OCI-LY3 (cell line): ENCODE data around the gene FGD4.

Experiments
- H2AFZ ChIP-seq: fragments of 200-600, 300-600 bp; shearing (Covaris generic); 2 replicates; pipeline ENCODE4 v1.6.0; 2014; ENCODE audit warnings: antibody characterized with exemption, low read depth, low read length
- H3K27ac ChIP-seq: fragments of 200-600, 300-600 bp; sonication (generic); 2 replicates; pipeline ENCODE4 v1.5.1; 2014; ENCODE audit warnings: mild to moderate bottlenecking, low read length, moderate library complexity, mixed read lengths
- H3K27me3 ChIP-seq: fragments of 200-600, 300-600 bp; sonication (generic); 2 replicates; pipeline ENCODE4 v1.6.1; 2014; ENCODE audit warnings: low read depth, low read length, mixed read lengths
- H3K36me3 ChIP-seq: fragments of 200-600, 300-600 bp; sonication (generic); replicated peaks from 2 replicates; pipeline ENCODE3; 2014; ENCODE audit warnings: low read depth, low read length, mixed read lengths
- H3K4me1 ChIP-seq: fragments of 300-600, 200-600 bp; sonication (generic); 2 replicates; pipeline ENCODE4 v1.6.1; 2014; ENCODE audit warnings: low read length, mixed read lengths
- H3K4me2 ChIP-seq: fragments of 200-600, 300-600 bp; sonication (generic); 2 replicates; pipeline ENCODE4 v1.6.1; 2014; ENCODE audit warnings: low read length, mixed read lengths
- H3K4me3 ChIP-seq: fragments of 300-600, 200-600 bp; sonication (generic); 2 replicates; pipeline ENCODE4 v1.5.1; 2014; ENCODE audit warnings: antibody characterized with exemption, mild to moderate bottlenecking, low read length, moderate library complexity
- H3K79me2 ChIP-seq: fragments of 300-600, 200-600 bp; shearing (Covaris generic); 2 replicates; pipeline ENCODE4 v1.6.1; 2014; ENCODE audit warnings: mild to moderate bottlenecking, low read length, mixed read lengths
- H3K9ac ChIP-seq: fragments of 300-600, 200-600 bp; shearing (Covaris generic); 2 replicates; pipeline ENCODE4 v1.6.0; 2014; ENCODE audit warnings: mild to moderate bottlenecking, low read length, moderate library complexity
- H3K9me3 ChIP-seq: fragments of 200-600, 300-600 bp; shearing (Covaris generic); 2 replicates; pipeline ENCODE4 v1.6.1; 2014; ENCODE audit warnings: low read length, mixed read lengths; ENCODE audit not compliant: insufficient read depth
- H4K20me1 ChIP-seq: fragments of 200-600, 300-600 bp; sonication (generic); 2 replicates; pipeline ENCODE4 v1.6.1; 2016; ENCODE audit warnings: low read length, mixed read lengths; ENCODE audit not compliant: insufficient read depth
- EZH2phosphoT487 ChIP-seq: fragments of 200-600 bp; shearing (Covaris generic); IDR thresholded peaks from 2 replicates; pipeline ENCODE4 v1.6.1; 2018; ENCODE audit warnings: antibody characterized with exemption, mixed run types, low read depth
- TF ChIP-seq, protein P1 (sequence below): fragments of 200-600, 300-600 bp; sonication (generic); IDR thresholded peaks from 2 replicates; pipeline ENCODE4 v1.5.1; 2014; ENCODE audit warnings: antibody characterized with exemption, low read length, low read depth

FGD4 gene

DNA sequence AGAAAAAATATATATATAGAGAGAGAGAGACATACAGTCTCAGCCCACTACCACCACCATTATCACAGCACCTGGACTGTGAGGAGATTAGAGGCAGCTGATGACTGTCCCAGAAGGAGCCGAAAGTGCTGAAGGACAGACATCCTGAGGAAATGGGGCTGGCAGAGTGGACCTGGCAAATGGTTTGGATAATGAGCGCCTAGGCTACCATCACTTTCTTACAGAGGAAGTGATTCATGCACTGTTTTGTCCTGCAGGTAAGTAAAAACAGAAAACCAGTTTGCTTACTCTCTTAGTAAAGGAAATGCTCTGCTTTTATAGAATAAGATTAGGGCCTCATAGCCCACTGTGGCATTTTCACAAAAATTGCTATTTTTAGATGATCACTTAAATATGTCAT lies 251.2 kb downstream of the FGD4 start:
- TF ChIP-seq, protein P1, sequence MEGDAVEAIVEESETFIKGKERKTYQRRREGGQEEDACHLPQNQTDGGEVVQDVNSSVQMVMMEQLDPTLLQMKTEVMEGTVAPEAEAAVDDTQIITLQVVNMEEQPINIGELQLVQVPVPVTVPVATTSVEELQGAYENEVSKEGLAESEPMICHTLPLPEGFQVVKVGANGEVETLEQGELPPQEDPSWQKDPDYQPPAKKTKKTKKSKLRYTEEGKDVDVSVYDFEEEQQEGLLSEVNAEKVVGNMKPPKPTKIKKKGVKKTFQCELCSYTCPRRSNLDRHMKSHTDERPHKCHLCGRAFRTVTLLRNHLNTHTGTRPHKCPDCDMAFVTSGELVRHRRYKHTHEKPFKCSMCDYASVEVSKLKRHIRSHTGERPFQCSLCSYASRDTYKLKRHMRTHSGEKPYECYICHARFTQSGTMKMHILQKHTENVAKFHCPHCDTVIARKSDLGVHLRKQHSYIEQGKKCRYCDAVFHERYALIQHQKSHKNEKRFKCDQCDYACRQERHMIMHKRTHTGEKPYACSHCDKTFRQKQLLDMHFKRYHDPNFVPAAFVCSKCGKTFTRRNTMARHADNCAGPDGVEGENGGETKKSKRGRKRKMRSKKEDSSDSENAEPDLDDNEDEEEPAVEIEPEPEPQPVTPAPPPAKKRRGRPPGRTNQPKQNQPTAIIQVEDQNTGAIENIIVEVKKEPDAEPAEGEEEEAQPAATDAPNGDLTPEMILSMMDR: no peak
- no peak for TF ChIP-seq EZH2phosphoT487

DNA sequence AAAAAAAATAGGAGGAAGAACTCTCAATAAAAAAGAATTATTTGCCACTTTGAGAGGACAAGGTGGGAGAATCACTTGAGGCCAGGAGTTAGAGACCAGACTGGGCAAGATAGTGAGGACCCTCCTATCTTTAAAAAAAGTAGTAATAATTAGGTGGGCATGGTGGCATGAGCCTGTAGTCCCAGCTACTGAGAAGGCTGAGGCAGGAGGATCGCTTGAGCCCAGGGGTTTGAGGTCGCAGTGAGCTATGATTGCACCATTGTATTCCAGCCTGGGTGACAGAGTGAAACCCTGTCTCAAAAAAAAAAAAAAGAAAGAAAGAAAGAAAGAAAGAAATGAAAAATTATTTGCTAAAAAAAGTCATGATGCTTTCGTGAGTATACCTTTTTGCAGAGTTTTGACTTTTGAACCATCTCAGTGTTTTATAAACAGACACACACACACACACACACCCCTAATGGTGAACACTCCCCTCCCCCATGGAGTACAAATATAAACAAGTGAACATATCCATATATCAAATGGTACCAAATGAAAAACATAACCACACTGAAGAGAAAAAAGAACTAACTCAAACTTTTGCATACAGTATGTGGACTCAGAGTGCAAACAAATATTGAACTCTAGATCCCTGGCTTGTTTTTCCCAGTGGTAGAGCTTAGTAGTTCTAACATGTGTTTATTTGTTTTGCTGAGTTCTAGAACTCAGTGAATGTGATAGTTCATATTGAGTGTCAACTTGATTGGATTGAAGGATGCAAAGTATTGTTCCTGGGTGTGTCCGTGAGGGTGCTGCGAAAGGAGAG lies 252.0 kb downstream of the FGD4 start:
- Histone ChIP-seq H3K27me3 (no peaks in the 10 kb centered on the region), H3K4me2 (no peak overlapping the region), H2AFZ (no peak overlapping the region), H3K9ac (no peak overlapping the region), H3K4me1 (peaks cover 15% of the 10 kb centered on the region), H3K9me3 (no peaks in the 10 kb centered on the region), H3K4me3 (no peak overlapping the region), H3K79me2 (no peaks in the 10 kb centered on the region), H3K36me3 (no peaks in the 10 kb centered on the region), H3K27ac (no peak overlapping the region), H4K20me1 (no peaks in the 10 kb centered on the region)
- no peak for TF ChIP-seq EZH2phosphoT487
- TF ChIP-seq, protein P1: no peak

More for the DNA sequence above, 251.2 kb downstream of the FGD4 start:
- no peaks in the 10 kb centered on the region for H4K20me1 ChIP-seq
- no peak overlapping the region for H3K9ac ChIP-seq
- H3K27me3 ChIP-seq: no peaks in the 10 kb centered on the region
- no peak overlapping the region for H3K27ac ChIP-seq
- H3K4me2 ChIP-seq: no peak overlapping the region
- no peaks in the 10 kb centered on the region for H3K9me3 ChIP-seq
- H3K4me1 ChIP-seq: peaks cover 15% of the 10 kb centered on the region
- H3K79me2 ChIP-seq: no peaks in the 10 kb centered on the region
- no peak overlapping the region for H2AFZ ChIP-seq
- H3K4me3 ChIP-seq: no peak overlapping the region
- H3K36me3 ChIP-seq: no peaks in the 10 kb centered on the region

DNA sequence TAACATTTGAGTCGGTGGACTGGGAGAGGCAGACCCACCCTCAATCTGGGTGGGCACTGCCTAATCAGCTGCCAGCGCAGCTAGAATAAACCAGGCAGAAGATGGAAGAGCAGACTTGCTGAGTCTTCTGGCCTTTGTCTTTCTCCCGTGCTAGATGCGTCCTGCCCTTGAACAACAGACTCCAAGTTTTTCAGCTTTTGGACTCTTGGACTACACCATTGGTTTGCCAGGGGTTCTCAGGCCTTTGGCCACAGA lies 252.5 kb downstream of the FGD4 start:
- Histone ChIP-seq H3K9me3 (no peaks in the 10 kb centered on the region), H3K36me3 (no peaks in the 10 kb centered on the region), H3K4me2 (no peak overlapping the region), H3K4me1 (peaks cover 15% of the 10 kb centered on the region), H3K4me3 (no peak overlapping the region), H3K27me3 (no peaks in the 10 kb centered on the region), H3K27ac (no peak overlapping the region), H3K79me2 (no peaks in the 10 kb centered on the region), H3K9ac (no peak overlapping the region), H4K20me1 (no peaks in the 10 kb centered on the region), H2AFZ (no peak overlapping the region)
- TF ChIP-seq, protein P1: no peak
- no peak for TF ChIP-seq EZH2phosphoT487

DNA sequence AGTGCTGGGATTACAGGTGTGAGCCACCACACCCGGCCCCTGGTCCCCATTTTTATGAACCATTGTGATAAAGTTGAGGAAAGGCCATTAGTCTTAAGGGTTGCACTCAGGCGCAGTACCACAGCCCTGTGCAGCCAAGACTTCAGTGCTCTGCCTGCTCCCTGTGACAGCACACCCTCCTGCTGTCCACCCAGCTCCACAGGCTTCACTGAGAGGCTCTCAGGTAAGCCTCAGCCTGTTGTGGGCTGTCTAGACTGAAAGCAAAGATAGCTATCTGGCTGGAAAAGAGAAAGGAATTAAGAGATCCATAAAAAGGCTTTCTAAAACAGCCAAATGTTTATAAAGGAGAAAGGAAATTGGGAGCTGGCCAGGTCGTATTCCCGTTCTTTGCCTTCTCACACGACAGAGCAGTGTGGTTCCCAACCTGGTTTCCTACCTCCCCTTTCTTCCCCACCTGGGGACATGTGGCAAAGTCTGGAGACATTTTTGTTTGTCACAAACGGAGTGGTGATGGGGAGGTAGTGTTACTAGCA lies 260.6 kb downstream of the FGD4 start:
- H3K27me3 ChIP-seq: no peaks in the 10 kb centered on the region
- H3K9ac ChIP-seq: no peak overlapping the region
- H3K4me1 ChIP-seq: peaks cover 25% of the 10 kb centered on the region
- H3K79me2 ChIP-seq: no peaks in the 10 kb centered on the region
- H4K20me1 ChIP-seq: no peaks in the 10 kb centered on the region
- H3K9me3 ChIP-seq: no peaks in the 10 kb centered on the region
- no peak overlapping the region for H3K27ac ChIP-seq
- no peak overlapping the region; the same call in 1 of the 2 replicates for H2AFZ ChIP-seq
- no peaks in the 10 kb centered on the region for H3K36me3 ChIP-seq
- TF ChIP-seq EZH2phosphoT487: no peak
- TF ChIP-seq, protein P1: no peak
- no peak overlapping the region for H3K4me3 ChIP-seq
- no peak overlapping the region for H3K4me2 ChIP-seq
